Endothelial cell (in vitro differentiated cells): Measurements from ENCODE around the gene OS9. TPM values are rescaled to one million over a fixed set of nuclear protein-coding genes. Genes with fewer than 3 reads are reported as not detected.
"Not testable (repeated sequence)": the region's sequence is repeated elsewhere in the genome, so short reads cannot be mapped to it uniquely, and the experiment has no call there.

Experiments used
- DNase-seq: peaks from one replicate; pipeline ENCODE4 v3.0.0; 2021; ENCODE audit warnings: low spot score
- H3K27ac Mint-ChIP-seq: one replicate; pipeline ENCODE4 v1.8.0; 2021; ENCODE audit warnings: mixed read lengths, inconsistent platforms; ENCODE audit not compliant: unreplicated experiment
- H3K27me3 Mint-ChIP-seq: one replicate; pipeline ENCODE4 v1.8.0; 2021; ENCODE audit warnings: mild to moderate bottlenecking, moderate library complexity, mixed read lengths, inconsistent platforms; ENCODE audit not compliant: unreplicated experiment
- H3K36me3 Mint-ChIP-seq: one replicate; pipeline ENCODE4 v1.8.0; 2021; ENCODE audit warnings: mild to moderate bottlenecking, low read depth, mixed read lengths, inconsistent platforms; ENCODE audit not compliant: unreplicated experiment
- H3K4me1 Mint-ChIP-seq: one replicate; pipeline ENCODE4 v1.8.0; 2021; ENCODE audit warnings: mild to moderate bottlenecking, mixed read lengths, inconsistent platforms; ENCODE audit not compliant: unreplicated experiment
- H3K4me3 Mint-ChIP-seq: one replicate; pipeline ENCODE4 v1.8.0; 2021; ENCODE audit warnings: mild to moderate bottlenecking, mixed read lengths, inconsistent platforms; ENCODE audit not compliant: unreplicated experiment
- H3K9me3 Mint-ChIP-seq: one replicate; pipeline ENCODE4 v1.8.0; 2021; ENCODE audit warnings: mixed read lengths, inconsistent platforms; ENCODE audit not compliant: unreplicated experiment
- CTCF ChIP-seq: fragments of 200-600 bp; sonication (generic); IDR thresholded peaks from one replicate; pipeline ENCODE4 v1.5.0; 2021; ENCODE audit warnings: antibody characterized with exemption; ENCODE audit not compliant: unreplicated experiment
- total RNA-seq: library from RNA; stranded (reverse); fragmentation: NEBNext Ultra II Directional; extraction: Animal tissue kit (Norgen Biotek cat#: 25700); gene quantifications from one replicate; pipeline ENCODE4 v1.2.1, GENCODE V29; 2021; ENCODE audit not compliant: unreplicated experiment

OS9 gene
- total RNA-seq, 1 donor from 2014 or later = 220 TPM

- Mint-ChIP-seq H3K36me3 (peaks cover 15% of the 10 kb centered on the region), H3K4me1 (no peaks in the 10 kb centered on the region), H3K27ac (no peak overlapping the region), H3K4me3 (no peak overlapping the region), H3K9me3 (no peaks in the 10 kb centered on the region), H3K27me3 (peaks cover 3% of the 10 kb centered on the region)
- no peak for DNase-seq
- TF ChIP-seq CTCF = no peak
These were observed 36.2 kb upstream of the OS9 start for GRCh38 chr12:57657744-57658143.

- DNase-seq = no peak
- no peaks in the 10 kb centered on the region for H3K9me3 Mint-ChIP-seq
- H3K27me3 Mint-ChIP-seq = peaks cover 3% of the 10 kb centered on the region
- H3K4me1 Mint-ChIP-seq = no peaks in the 10 kb centered on the region
- peaks cover 15% of the 10 kb centered on the region for H3K36me3 Mint-ChIP-seq
- no peak overlapping the region for H3K4me3 Mint-ChIP-seq
- no peak overlapping the region for H3K27ac Mint-ChIP-seq
- no peak for TF ChIP-seq CTCF
These were observed 35.0 kb upstream of the OS9 start for GRCh38 chr12:57658890-57659289.

GRCh38 chr12:57661376-57661775 lies 32.6 kb upstream of the OS9 start:
- H3K9me3 Mint-ChIP-seq = no peaks in the 10 kb centered on the region
- H3K36me3 Mint-ChIP-seq = peaks cover 16% of the 10 kb centered on the region
- TF ChIP-seq CTCF = no peak
- no peak overlapping the region for H3K4me3 Mint-ChIP-seq
- H3K27me3 Mint-ChIP-seq = peaks cover 7% of the 10 kb centered on the region
- H3K4me1 Mint-ChIP-seq = no peaks in the 10 kb centered on the region
- no peak for DNase-seq
- no peak overlapping the region for H3K27ac Mint-ChIP-seq

- not testable (repeated sequence) for H3K4me3 Mint-ChIP-seq, DNase-seq, H3K27ac Mint-ChIP-seq, H3K4me1 Mint-ChIP-seq, H3K9me3 Mint-ChIP-seq, H3K27me3 Mint-ChIP-seq
- H3K36me3 Mint-ChIP-seq = peaks cover 10% of the 10 kb centered on the region
These were observed 28.7 kb upstream of the OS9 start for GRCh38 chr12:57665066-57665820.

- Mint-ChIP-seq H3K36me3 (peaks cover 10% of the 10 kb centered on the region), H3K27ac (no peak overlapping the region), H3K9me3 (no peaks in the 10 kb centered on the region), H3K4me3 (no peak overlapping the region), H3K27me3 (peaks cover 5% of the 10 kb centered on the region), H3K4me1 (no peaks in the 10 kb centered on the region)
- no peak for TF ChIP-seq CTCF
- no peak for DNase-seq
These were observed 27.0 kb upstream of the OS9 start for GRCh38 chr12:57666897-57667296.

- not testable (repeated sequence) for H3K4me1 Mint-ChIP-seq, H3K27me3 Mint-ChIP-seq, H3K9me3 Mint-ChIP-seq, H3K27ac Mint-ChIP-seq, H3K36me3 Mint-ChIP-seq, H3K4me3 Mint-ChIP-seq, DNase-seq
These were observed 24.2 kb upstream of the OS9 start for GRCh38 chr12:57669691-57670090.

- H3K27ac Mint-ChIP-seq, H3K27me3 Mint-ChIP-seq, DNase-seq, H3K9me3 Mint-ChIP-seq, H3K4me1 Mint-ChIP-seq, H3K4me3 Mint-ChIP-seq, H3K36me3 Mint-ChIP-seq: not testable (repeated sequence)
These were observed 22.1 kb upstream of the OS9 start for GRCh38 chr12:57671811-57672210.
